NT2/D1 (cell line): ENCODE data around the gene PRDM15.

Source experiments
- DNase-seq: peaks from one replicate; pipeline ENCODE4 v3.0.0-alpha.2; 2011; ENCODE audit warnings: low read depth, low spot score
- H3K27me3 ChIP-seq: 2 replicates; pipeline ENCODE4 v1.6.0; 2011; ENCODE audit warnings: mild to moderate bottlenecking; ENCODE audit not compliant: insufficient read length, insufficient read depth
- H3K36me3 ChIP-seq: 2 replicates; pipeline ENCODE4 v1.6.1; 2011; ENCODE audit warnings: mild to moderate bottlenecking, low read length, mixed read lengths; ENCODE audit not compliant: insufficient read depth, insufficient read length
- H3K4me1 ChIP-seq: 2 replicates; pipeline ENCODE4 v1.5.1; 2011; ENCODE audit not compliant: insufficient read depth, insufficient read length
- H3K4me3 ChIP-seq: 2 replicates; pipeline ENCODE4 v1.5.1; 2011; ENCODE audit warnings: low read depth; ENCODE audit not compliant: insufficient read length
- H3K9ac ChIP-seq: 2 replicates; pipeline ENCODE4 v1.6.0; 2011; ENCODE audit warnings: low read depth; ENCODE audit not compliant: insufficient read length
- H3K9me3 ChIP-seq: 2 replicates; pipeline ENCODE4 v1.5.1; 2011; ENCODE audit warnings: mild to moderate bottlenecking, low read length; ENCODE audit not compliant: insufficient read depth
- SUZ12 ChIP-seq: IDR thresholded peaks from 2 replicates; pipeline ENCODE4 v1.6.1; 2011; ENCODE audit not compliant: insufficient read length, insufficient read depth; ENCODE audit errors: extremely low read depth
- YY1 ChIP-seq: IDR thresholded peaks from 2 replicates; pipeline ENCODE4 v1.6.1; 2011; ENCODE audit not compliant: insufficient read length, insufficient read depth
- ZNF274 ChIP-seq: IDR thresholded peaks from 2 replicates; pipeline ENCODE4 v1.6.1; 2011; ENCODE audit warnings: mild to moderate bottlenecking, low read depth, low read length

Gene PRDM15

GRCh38 chr21:41898998-41899397, 19.9 kb upstream of the PRDM15 start:
- Histone ChIP-seq H3K27me3 (no peaks in the 10 kb centered on the region), H3K4me3 (no peak overlapping the region), H3K4me1 (peaks cover 39% of the 10 kb centered on the region), H3K9me3 (no peaks in the 10 kb centered on the region), H3K36me3 (peaks cover 12% of the 10 kb centered on the region), H3K9ac (no peak overlapping the region)
- TF ChIP-seq YY1 = no peak
- TF ChIP-seq SUZ12 = no peak
- no peak for TF ChIP-seq ZNF274
- DNase-seq = no peak

GRCh38 chr21:41897700-41898099, 18.6 kb upstream of the PRDM15 start:
- Histone ChIP-seq H3K27me3 (no peaks in the 10 kb centered on the region), H3K9me3 (no peaks in the 10 kb centered on the region), H3K4me1 (peaks cover 40% of the 10 kb centered on the region), H3K36me3 (peaks cover 9% of the 10 kb centered on the region), H3K4me3 (no peak overlapping the region), H3K9ac (no peak overlapping the region)
- TF ChIP-seq ZNF274 (no peak), SUZ12 (no peak), YY1 (no peak)
- no peak for DNase-seq

- peaks cover 41% of the 10 kb centered on the region for H3K4me1 ChIP-seq
Observed at GRCh38 chr21:41897047-41897669, 18.0 kb upstream of the PRDM15 start.

GRCh38 chr21:41895643-41896493, 16.7 kb upstream of the PRDM15 start:
- no peaks in the 10 kb centered on the region for H3K9me3 ChIP-seq
- TF ChIP-seq YY1 (no peak), SUZ12 (no peak), ZNF274 (no peak)
- peaks cover 41% of the 10 kb centered on the region for H3K4me1 ChIP-seq
- no peak overlapping the region for H3K9ac ChIP-seq
- no peak for DNase-seq
- no peak overlapping the region for H3K4me3 ChIP-seq
- H3K36me3 ChIP-seq = peaks cover under 1% of the 10 kb centered on the region
- H3K27me3 ChIP-seq = no peaks in the 10 kb centered on the region

More at GRCh38 chr21:41897047-41897669, 18.0 kb upstream of the PRDM15 start:
- no peaks in the 10 kb centered on the region for H3K27me3 ChIP-seq
- no peaks in the 10 kb centered on the region for H3K9me3 ChIP-seq
- peaks cover 9% of the 10 kb centered on the region for H3K36me3 ChIP-seq
- no peak for DNase-seq
- H3K9ac ChIP-seq = no peak overlapping the region
- no peak overlapping the region for H3K4me3 ChIP-seq
- TF ChIP-seq ZNF274 (no peak), SUZ12 (no peak), YY1 (no peak)

- H3K4me1 ChIP-seq = peaks cover 41% of the 10 kb centered on the region
- H3K9ac ChIP-seq = no peak overlapping the region
- no peak overlapping the region for H3K4me3 ChIP-seq
- no peaks in the 10 kb centered on the region for H3K9me3 ChIP-seq
- H3K27me3 ChIP-seq = no peaks in the 10 kb centered on the region
- no peak for DNase-seq
- no peaks in the 10 kb centered on the region for H3K36me3 ChIP-seq
- TF ChIP-seq SUZ12 = no peak
- no peak for TF ChIP-seq ZNF274
- no peak for TF ChIP-seq YY1
Observed at GRCh38 chr21:41894922-41895557, 15.9 kb upstream of the PRDM15 start.

GRCh38 chr21:41894511-41894910, 15.4 kb upstream of the PRDM15 start:
- H3K4me3 ChIP-seq = no peak overlapping the region
- peaks cover 41% of the 10 kb centered on the region for H3K4me1 ChIP-seq
- no peak for DNase-seq
- no peak for TF ChIP-seq SUZ12
- no peak for TF ChIP-seq YY1
- no peak for TF ChIP-seq ZNF274
- H3K27me3 ChIP-seq = no peaks in the 10 kb centered on the region
- H3K36me3 ChIP-seq = no peaks in the 10 kb centered on the region
- no peaks in the 10 kb centered on the region for H3K9me3 ChIP-seq
- H3K9ac ChIP-seq = no peak overlapping the region

- Histone ChIP-seq H3K9me3 (no peaks in the 10 kb centered on the region), H3K4me1 (peaks cover 27% of the 10 kb centered on the region), H3K4me3 (no peak overlapping the region), H3K27me3 (no peaks in the 10 kb centered on the region), H3K36me3 (peaks cover 3% of the 10 kb centered on the region), H3K9ac (no peak overlapping the region)
- DNase-seq = no peak
- TF ChIP-seq YY1 (no peak), ZNF274 (no peak), SUZ12 (no peak)
Observed at GRCh38 chr21:41892726-41893125, 13.6 kb upstream of the PRDM15 start.
